Measurements from ENCODE around the gene NHERF2. TPM values are rescaled to one million over a fixed set of nuclear protein-coding genes. Genes with fewer than 3 reads are reported as not detected.
A peak's percentile ranks its signal among the peaks of the same experiment; 100 is the strongest.

NHERF2 gene
- total and polyA plus RNA-seq, 12 donors: 94.3 to 640 (median 183) TPM

DNA sequence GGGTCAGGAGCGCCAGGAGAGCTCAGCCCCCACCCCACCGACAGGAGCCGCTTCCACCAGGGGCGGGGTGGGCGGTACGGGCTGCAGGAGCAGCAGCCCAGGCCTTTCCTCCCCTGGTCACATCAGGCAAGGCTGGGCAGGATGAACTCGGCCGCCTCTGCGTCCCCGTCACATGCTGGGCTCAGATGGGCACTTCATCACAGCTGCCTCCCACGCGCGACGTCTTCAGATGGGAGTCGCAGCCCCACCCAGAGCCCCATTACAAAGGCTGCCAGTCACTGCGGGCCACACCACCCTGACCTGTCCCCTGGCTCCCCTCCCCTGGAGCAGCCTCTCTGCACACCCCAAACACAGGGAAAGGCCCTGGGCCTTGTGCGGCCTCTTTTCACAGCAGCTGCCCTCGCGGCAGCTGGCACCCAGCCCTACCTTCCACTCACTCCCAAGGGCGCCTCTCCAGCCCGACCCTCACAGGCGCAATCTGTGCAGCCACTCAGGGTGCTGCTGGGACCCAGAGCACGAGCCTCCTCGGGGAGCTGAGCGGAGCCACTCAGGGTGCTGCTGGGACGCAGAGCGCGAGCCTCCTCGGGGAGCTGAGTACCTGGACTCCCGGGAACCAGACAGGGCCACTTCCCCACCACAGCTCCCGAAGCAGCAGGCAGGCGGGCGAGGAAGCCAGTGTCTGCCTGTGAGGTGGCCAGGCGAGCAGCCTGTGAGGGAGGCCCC, 21.7 kb upstream of the NHERF2 start:
- Histone ChIP-seq H3K27ac (no peak overlapping the region), H3K4me3 (no peak overlapping the region), H3K4me1 (peaks cover 34 to 60% (median 47%) of the 10 kb centered on the region in 9 donors), H3K27me3 (no peaks in the 10 kb centered on the region), H3K36me3 (peaks cover 13 to 51% (median 33%) of the 10 kb centered on the region in 9 donors), H3K9me3 (no peaks in the 10 kb centered on the region)
- WGBS, 2 donors: 77 to 86% methylated on average over 34 of the region's 34 CpGs
- no peak for TF ChIP-seq CTCF (IDR thresholded peaks at IDR 0.05)
- ATAC-seq (no peak), DNase-seq (no peak)
- intact Hi-C loops (cut with DNase I): loop anchor here in 2 of 10 donors (5.0 to 10.0 kb wide), 2 partner anchors 137 to 140 kb away; partner anchors contain the start of gene RAB26 (in 1 of the 2)

DNA sequence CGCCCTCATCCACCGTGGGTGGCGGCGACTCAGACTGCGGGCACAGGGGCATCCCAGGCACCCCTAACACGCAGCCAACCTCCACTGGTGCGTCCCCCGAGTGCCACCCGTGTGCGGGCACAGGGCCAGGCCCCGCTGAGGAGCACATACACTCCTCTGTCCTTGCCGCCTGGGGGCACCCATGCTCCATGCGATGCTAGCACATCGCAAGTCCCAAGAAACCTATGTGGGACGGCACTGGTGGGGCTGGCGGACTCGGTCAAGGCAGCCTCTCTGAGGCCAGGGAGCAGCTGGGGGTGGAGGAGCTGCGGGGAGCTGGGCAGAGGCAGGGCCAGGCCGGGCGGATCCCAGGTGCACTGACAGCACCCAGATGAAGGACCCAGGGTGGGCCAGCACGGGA, 21.1 kb upstream of the NHERF2 start:
- no peak for DNase-seq
- no peak overlapping the region for H3K4me3 ChIP-seq
- H3K4me1 ChIP-seq: peaks cover 37 to 67% (median 54%) of the 10 kb centered on the region in 9 donors
- H3K36me3 ChIP-seq: peaks cover 13 to 44% (median 26%) of the 10 kb centered on the region in 9 donors
- H3K9me3 ChIP-seq: no peaks in the 10 kb centered on the region
- H3K27me3 ChIP-seq: no peaks in the 10 kb centered on the region
- peak in 1 of 9 donors; percentile 7 for TF ChIP-seq CTCF (IDR thresholded peaks at IDR 0.05)
- H3K27ac ChIP-seq: no peak overlapping the region
- 78 to 84% methylated on average over 21 of the region's 21 CpGs for WGBS, 2 donors
- intact Hi-C loops (cut with DNase I): loop anchor here in 1 of 10 donors (10.0 kb wide), 1 partner anchor 139 kb away; the partner anchor contains the start of gene RAB26
- no peak for ATAC-seq

GRCh38 chr16:2006317-2006716, 20.4 kb upstream of the NHERF2 start:
- intact Hi-C loops (cut with DNase I): loop anchor here in 1 of 10 donors (10.0 kb wide), 1 partner anchor 138 kb away; the partner anchor contains the start of gene RAB26
- 91 to 92% methylated on average over 8 of the region's 8 CpGs for WGBS, 2 donors
- TF ChIP-seq CTCF (IDR thresholded peaks at IDR 0.05): no peak

GRCh38 chr16:2007081-2007836, 19.4 kb upstream of the NHERF2 start:
- TF ChIP-seq CTCF (IDR thresholded peaks at IDR 0.05): no peak
- Histone ChIP-seq H3K9me3 (no peaks in the 10 kb centered on the region), H3K4me1 (peaks cover 37 to 69% (median 55%) of the 10 kb centered on the region in 9 donors), H3K4me3 (peak overlapping the region in 2 of 10 donors; percentile 91 to 98), H3K36me3 (peaks cover 3 to 28% (median 11%) of the 10 kb centered on the region in 9 donors), H3K27ac (peak overlapping the region in 1 of 10 donors; percentile 94), H3K27me3 (no peaks in the 10 kb centered on the region)
- ATAC-seq (no peak), DNase-seq (no peak)
- WGBS, 2 donors: 79 to 85% methylated on average over 15 to 16 of the region's 16 CpGs
- intact Hi-C loops (cut with DNase I): loop anchor here in 1 of 10 donors (10.0 kb wide), 1 partner anchor 138 kb away; the partner anchor contains the start of gene RAB26

More at GRCh38 chr16:2006317-2006716, 20.4 kb upstream of the NHERF2 start:
- Histone ChIP-seq H3K36me3 (peaks cover 10 to 37% (median 21%) of the 10 kb centered on the region in 9 donors), H3K4me3 (no peak overlapping the region), H3K27ac (no peak overlapping the region), H3K27me3 (no peaks in the 10 kb centered on the region), H3K4me1 (peaks cover 37 to 69% (median 55%) of the 10 kb centered on the region in 9 donors), H3K9me3 (no peaks in the 10 kb centered on the region)
- ATAC-seq (no peak), DNase-seq (no peak)
